22Rv1 (cell line): ENCODE measurements around the gene COL3A1.

Experiments
- H3K27ac ChIP-seq: fragments of 450-650 bp; 2 replicates; pipeline ENCODE4 v1.5.1; 2017
- ZFX ChIP-seq: fragments of 450-650 bp; IDR thresholded peaks from 2 replicates; pipeline ENCODE4 v1.6.1; 2017; ENCODE audit warnings: antibody characterized with exemption, borderline replicate concordance
- TF ChIP-seq, protein P1 (sequence below): fragments of 450-650 bp; IDR thresholded peaks from 2 replicates; pipeline ENCODE4 v1.5.1; 2017; ENCODE audit warnings: mild to moderate bottlenecking

The COL3A1 gene

DNA sequence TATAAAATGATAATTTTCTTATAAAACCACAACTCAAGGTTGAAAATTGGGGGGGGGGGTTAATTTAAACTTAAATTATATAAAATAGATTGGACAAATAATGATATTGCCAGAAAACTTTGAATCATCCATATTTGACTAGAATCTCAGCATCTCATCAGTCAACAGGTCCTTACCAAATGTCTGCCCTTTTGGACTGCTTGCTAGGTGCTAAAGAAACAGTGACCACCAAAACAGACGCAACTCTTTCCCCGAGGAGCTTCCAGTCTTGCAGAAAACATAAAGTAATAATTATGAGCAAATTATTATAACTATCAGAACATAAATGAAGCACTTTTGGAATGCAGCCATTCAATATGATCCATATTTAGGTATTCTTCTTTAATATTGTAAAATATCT is 8.6 kb upstream of the COL3A1 start:
- TF ChIP-seq, protein P1, sequence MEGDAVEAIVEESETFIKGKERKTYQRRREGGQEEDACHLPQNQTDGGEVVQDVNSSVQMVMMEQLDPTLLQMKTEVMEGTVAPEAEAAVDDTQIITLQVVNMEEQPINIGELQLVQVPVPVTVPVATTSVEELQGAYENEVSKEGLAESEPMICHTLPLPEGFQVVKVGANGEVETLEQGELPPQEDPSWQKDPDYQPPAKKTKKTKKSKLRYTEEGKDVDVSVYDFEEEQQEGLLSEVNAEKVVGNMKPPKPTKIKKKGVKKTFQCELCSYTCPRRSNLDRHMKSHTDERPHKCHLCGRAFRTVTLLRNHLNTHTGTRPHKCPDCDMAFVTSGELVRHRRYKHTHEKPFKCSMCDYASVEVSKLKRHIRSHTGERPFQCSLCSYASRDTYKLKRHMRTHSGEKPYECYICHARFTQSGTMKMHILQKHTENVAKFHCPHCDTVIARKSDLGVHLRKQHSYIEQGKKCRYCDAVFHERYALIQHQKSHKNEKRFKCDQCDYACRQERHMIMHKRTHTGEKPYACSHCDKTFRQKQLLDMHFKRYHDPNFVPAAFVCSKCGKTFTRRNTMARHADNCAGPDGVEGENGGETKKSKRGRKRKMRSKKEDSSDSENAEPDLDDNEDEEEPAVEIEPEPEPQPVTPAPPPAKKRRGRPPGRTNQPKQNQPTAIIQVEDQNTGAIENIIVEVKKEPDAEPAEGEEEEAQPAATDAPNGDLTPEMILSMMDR = no peak
- TF ChIP-seq ZFX = no peak
- no peak overlapping the region for H3K27ac ChIP-seq

DNA sequence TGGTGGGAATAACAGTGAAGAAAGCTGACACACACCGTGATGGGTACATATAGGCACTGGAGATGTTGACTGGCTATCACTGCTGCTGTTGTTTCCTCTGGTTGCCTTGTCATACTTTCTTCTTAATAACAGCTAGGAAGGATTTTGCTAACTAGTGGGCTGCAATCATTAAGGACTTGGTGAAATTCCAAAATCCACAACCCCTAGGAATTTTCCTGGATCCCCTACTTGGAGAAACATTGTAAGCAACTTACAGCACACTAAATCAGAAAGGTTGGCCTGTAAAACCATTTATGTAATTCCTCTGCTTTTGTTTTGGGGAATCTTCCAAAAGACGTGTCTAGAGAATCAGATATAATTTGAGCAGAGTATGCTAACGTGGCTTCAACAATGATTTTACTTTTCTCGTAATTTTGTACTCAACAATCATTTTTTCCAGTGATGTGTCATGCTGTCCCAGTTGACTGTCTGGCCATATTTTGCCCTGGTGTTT is 8.0 kb upstream of the COL3A1 start:
- no peak overlapping the region for H3K27ac ChIP-seq
- no peak for TF ChIP-seq ZFX
- TF ChIP-seq, protein P1 = no peak

DNA sequence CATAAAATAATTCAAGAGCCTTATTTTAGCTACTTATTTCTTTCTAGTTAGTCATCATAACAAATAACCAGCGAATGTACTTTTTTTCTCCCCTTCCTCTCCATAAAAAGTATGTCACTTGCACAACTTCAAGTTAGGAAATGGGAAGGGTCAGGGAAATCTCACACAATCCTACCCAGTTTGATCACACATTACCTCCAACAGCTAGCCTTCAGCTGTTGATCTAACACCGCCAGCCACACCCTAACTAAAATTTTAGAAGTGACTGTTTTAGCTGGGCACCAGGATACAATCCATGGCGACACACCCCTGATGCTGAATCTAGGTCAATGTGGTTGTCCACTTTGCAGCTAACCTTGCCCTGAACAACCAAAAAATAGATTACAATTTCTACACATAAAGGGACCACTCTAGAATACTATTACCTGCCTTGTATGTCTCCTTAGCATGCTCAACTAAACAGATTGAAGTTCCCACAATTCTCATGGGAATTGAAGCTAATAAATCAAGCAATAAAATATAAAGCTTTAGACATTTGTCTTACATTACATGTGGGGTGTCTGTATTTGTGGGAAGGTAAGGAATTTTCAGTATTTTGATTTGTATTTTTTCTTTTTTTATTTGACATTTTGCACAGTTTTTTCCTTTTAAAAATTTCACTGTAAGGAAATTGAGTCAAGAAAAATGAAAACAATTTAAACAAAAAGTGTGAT is 7.3 kb upstream of the COL3A1 start:
- TF ChIP-seq ZFX = no peak
- TF ChIP-seq, protein P1 = no peak
- H3K27ac ChIP-seq = no peak overlapping the region

DNA sequence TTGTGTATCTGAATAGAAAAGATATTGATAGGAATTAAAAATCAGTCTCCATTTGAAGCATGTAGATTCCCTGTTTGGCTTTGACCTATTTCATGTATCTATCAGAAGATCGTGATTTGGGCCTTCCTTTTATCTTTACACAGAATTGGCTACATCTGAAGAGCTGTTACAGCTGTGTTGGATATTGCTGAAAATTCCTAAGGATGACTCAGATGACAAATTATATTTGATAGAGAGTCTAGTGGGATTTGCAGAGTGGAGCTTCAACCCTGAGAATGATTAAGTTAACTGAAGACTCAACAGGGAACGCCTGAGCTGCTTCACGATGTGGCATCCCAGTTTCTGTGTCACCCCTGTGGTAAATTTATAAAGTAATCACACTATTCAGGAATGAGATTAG is 4.9 kb upstream of the COL3A1 start:
- no peak overlapping the region for H3K27ac ChIP-seq
- TF ChIP-seq, protein P1 = no peak
- TF ChIP-seq ZFX = no peak

DNA sequence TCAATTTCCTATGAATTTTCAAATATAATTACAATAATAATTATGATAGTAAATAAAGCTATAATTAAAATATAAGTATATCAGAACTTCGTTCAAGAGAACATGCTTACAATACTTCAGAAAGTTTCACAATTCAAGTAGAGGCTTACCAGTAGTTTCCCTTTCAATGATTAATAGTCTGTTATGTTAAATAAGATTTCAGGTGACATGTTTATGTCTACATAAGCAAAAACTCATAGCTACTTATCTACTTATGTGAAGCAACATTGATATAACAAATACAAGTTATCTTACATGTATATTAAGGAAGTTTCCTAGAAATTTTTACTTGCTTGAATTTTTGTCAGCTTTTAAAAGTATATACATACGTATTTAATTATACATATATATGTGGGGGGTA is 4.5 kb upstream of the COL3A1 start:
- TF ChIP-seq, protein P1 = no peak
- TF ChIP-seq ZFX = no peak
- H3K27ac ChIP-seq = no peak overlapping the region

DNA sequence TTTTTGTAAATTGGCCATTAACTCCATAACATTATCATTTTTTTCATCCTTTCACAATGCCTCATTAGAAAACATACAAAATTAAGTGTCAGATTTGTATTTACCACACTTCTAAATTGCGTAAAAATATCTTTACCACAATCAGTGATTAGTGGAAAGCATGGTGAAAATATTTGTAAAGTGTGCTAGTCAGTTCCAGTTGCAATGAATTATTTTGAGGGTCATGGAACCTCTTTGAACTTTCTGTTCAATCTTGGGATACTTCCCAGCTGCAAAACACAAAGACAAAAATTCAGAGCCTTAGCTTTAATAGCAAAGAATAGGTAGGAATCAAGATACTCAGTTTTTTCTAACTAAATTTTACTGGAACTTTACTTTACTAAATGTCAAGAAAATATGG is 4.0 kb upstream of the COL3A1 start:
- TF ChIP-seq, protein P1 = no peak
- no peak for TF ChIP-seq ZFX
- H3K27ac ChIP-seq = no peak overlapping the region

DNA sequence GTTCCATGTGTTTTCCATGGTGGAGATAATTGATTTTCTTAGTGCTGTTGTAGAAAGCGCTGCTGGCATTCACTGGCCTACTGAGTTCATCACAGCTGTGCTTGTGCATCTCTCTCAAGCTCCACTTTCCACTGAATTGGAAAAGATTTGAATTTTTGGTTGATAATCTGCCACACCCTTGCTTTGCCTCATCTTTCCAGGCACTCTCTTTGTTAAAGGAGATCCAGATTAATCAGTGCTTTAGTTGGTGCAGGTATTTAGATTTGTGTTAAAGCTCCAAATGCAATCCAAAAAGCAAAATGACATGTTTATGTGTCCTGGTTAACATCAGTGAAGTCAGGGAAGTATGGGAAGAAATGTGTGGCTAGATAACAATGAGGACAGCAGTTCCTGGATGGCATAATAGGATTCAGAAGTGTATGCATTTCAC is 2.7 kb upstream of the COL3A1 start:
- no peak for TF ChIP-seq ZFX
- TF ChIP-seq, protein P1 = no peak
- no peak overlapping the region for H3K27ac ChIP-seq
